Activated CD4-positive, alpha-beta T cell treated with anti-CD3 and anti-CD28 coated beads for 36 hours (primary cell): Measurements from ENCODE around the gene GSN. TPM values are rescaled to one million over a fixed set of nuclear protein-coding genes. Genes with fewer than 3 reads are reported as not detected.

Experiments
- ATAC-seq: fragments of 200-7000 bp; cut with Tn5 transposase; one replicate; pipeline ENCODE4 v1.10.0; 2021; ENCODE audit warnings: mild to moderate bottlenecking, moderate library complexity
- CTCF ChIA-PET: fragments of 350-600 bp; sonication (Branson Sonifier 250); formaldehyde crosslinking; loops from one replicate; lab custom pipeline; 2021; ENCODE audit warnings: antibody characterized with exemption; lab: Charles Lee
- POLR2A ChIA-PET: fragments of 350-600 bp; sonication (Branson Sonifier 250); formaldehyde crosslinking; loops from one replicate; lab custom pipeline; 2021; ENCODE audit warnings: antibody characterized with exemption, inconsistent platforms; lab: Charles Lee
- DNase-seq: peaks from one replicate; pipeline ENCODE4 v3.0.0-alpha.2; 2020
- H3K27ac Mint-ChIP-seq: one replicate; pipeline ENCODE4 v1.8.0; 2021; ENCODE audit warnings: mixed read lengths
- H3K27me3 Mint-ChIP-seq: one replicate; pipeline ENCODE4 v1.8.0; 2021; ENCODE audit warnings: mixed read lengths
- H3K36me3 Mint-ChIP-seq: one replicate; pipeline ENCODE4 v1.8.0; 2021; ENCODE audit warnings: low read depth, mixed read lengths
- H3K4me1 Mint-ChIP-seq: one replicate; pipeline ENCODE4 v1.8.0; 2021; ENCODE audit warnings: mixed read lengths
- H3K4me3 Mint-ChIP-seq: one replicate; pipeline ENCODE4 v1.8.0; 2021; ENCODE audit warnings: mild to moderate bottlenecking, moderate library complexity, mixed read lengths
- H3K9me3 Mint-ChIP-seq: one replicate; pipeline ENCODE4 v1.8.0; 2021; ENCODE audit warnings: low read depth, mixed read lengths
- intact Hi-C, 2 experiments: fragments of 100-400 bp; cut with DNase I in 1 of 2; cut with micrococcal nuclease in 1 of 2; formaldehyde crosslinking; loops; one replicate each; pipeline versions ENCODE4 v1.14.2 to v1.15.1; 2022 to 2024; cut with DNase I, micrococcal nuclease
- total RNA-seq, 2 experiments: library from RNA; stranded (reverse); gene quantifications; one replicate each; pipeline ENCODE4 v1.2.3, GENCODE V29; 2021

GSN gene
- total RNA-seq, 2 experiments from 2014 or later: 1.7 to 1.9 TPM

- Mint-ChIP-seq H3K36me3 (no peaks in the 10 kb centered on the region), H3K4me3 (no peak overlapping the region), H3K27ac (no peak overlapping the region), H3K4me1 (no peaks in the 10 kb centered on the region), H3K27me3 (no peaks in the 10 kb centered on the region), H3K9me3 (no peaks in the 10 kb centered on the region)
- DNase-seq (no peak), ATAC-seq (no peak)
- CTCF ChIA-PET: interaction anchor here (2.5 kb wide), 1 partner anchor 46 kb away, joined by 9 read pairs; no protein-coding TSS in a partner anchor
- POLR2A ChIA-PET: no interaction called here
- intact Hi-C loops: no loop called here
Observed at GRCh38 chr9:121232251-121232650, 35.7 kb upstream of the GSN start.

GRCh38 chr9:121233906-121234831, 33.8 kb upstream of the GSN start:
- Mint-ChIP-seq H3K4me1 (no peaks in the 10 kb centered on the region), H3K27ac (no peak overlapping the region), H3K9me3 (no peaks in the 10 kb centered on the region), H3K27me3 (no peaks in the 10 kb centered on the region), H3K4me3 (no peak overlapping the region), H3K36me3 (no peaks in the 10 kb centered on the region)
- DNase-seq (no peak), ATAC-seq (no peak)
- intact Hi-C loops: no loop called here
- ChIA-PET CTCF (interaction anchor here (0.7 to 2.3 kb wide), 2 partner anchors 10 to 21 kb away, joined by 4 to 8 read pairs; no protein-coding TSS in a partner anchor), POLR2A (no interaction called here)

- no peaks in the 10 kb centered on the region for H3K27me3 Mint-ChIP-seq
- H3K4me3 Mint-ChIP-seq: no peak overlapping the region
- H3K36me3 Mint-ChIP-seq: no peaks in the 10 kb centered on the region
- no peaks in the 10 kb centered on the region for H3K4me1 Mint-ChIP-seq
- intact Hi-C loops: no loop called here
- ChIA-PET POLR2A (no interaction called here), CTCF (interaction anchor here (2.3 kb wide), 1 partner anchor 21 kb away, joined by 8 read pairs; no protein-coding TSS in a partner anchor)
- DNase-seq (no peak), ATAC-seq (no peak)
- no peaks in the 10 kb centered on the region for H3K9me3 Mint-ChIP-seq
- no peak overlapping the region for H3K27ac Mint-ChIP-seq
Observed at GRCh38 chr9:121234832-121235161, 33.2 kb upstream of the GSN start.

- no peak overlapping the region for H3K4me3 Mint-ChIP-seq
- ATAC-seq (no peak), DNase-seq (no peak)
- H3K36me3 Mint-ChIP-seq: no peaks in the 10 kb centered on the region
- no peaks in the 10 kb centered on the region for H3K9me3 Mint-ChIP-seq
- intact Hi-C loops: no loop called here
- H3K27ac Mint-ChIP-seq: no peak overlapping the region
- POLR2A ChIA-PET: no interaction called here
- CTCF ChIA-PET: interaction anchor here (0.7 to 2.3 kb wide), 4 partner anchors 9 to 271 kb away, joined by 3 to 8 read pairs (median 6); no protein-coding TSS in a partner anchor
- no peaks in the 10 kb centered on the region for H3K4me1 Mint-ChIP-seq
- H3K27me3 Mint-ChIP-seq: no peaks in the 10 kb centered on the region
Observed at GRCh38 chr9:121235512-121235911, 32.5 kb upstream of the GSN start.

- Mint-ChIP-seq H3K4me3 (no peak overlapping the region), H3K36me3 (no peaks in the 10 kb centered on the region), H3K9me3 (no peaks in the 10 kb centered on the region), H3K27me3 (no peaks in the 10 kb centered on the region), H3K4me1 (no peaks in the 10 kb centered on the region), H3K27ac (no peak overlapping the region)
- ChIA-PET POLR2A (interaction anchor here (0.7 kb wide), 1 partner anchor 8 kb away, joined by 4 read pairs; no protein-coding TSS in a partner anchor), CTCF (interaction anchor here (1.3 to 1.5 kb wide), 3 partner anchors 8 to 82 kb away, joined by 3 to 7 read pairs (median 6); no protein-coding TSS in a partner anchor)
- ATAC-seq (no peak), DNase-seq (no peak)
- intact Hi-C loops: no loop called here
Observed at GRCh38 chr9:121237916-121238315, 30.0 kb upstream of the GSN start.

- Mint-ChIP-seq H3K9me3 (peaks cover 3% of the 10 kb centered on the region), H3K36me3 (no peaks in the 10 kb centered on the region), H3K4me1 (no peaks in the 10 kb centered on the region), H3K27ac (no peak overlapping the region), H3K27me3 (no peaks in the 10 kb centered on the region), H3K4me3 (no peak overlapping the region)
- ATAC-seq: no peak
- no peak for DNase-seq
- intact Hi-C loops: no loop called here
- POLR2A ChIA-PET: no interaction called here
- CTCF ChIA-PET: interaction anchor here (1.3 to 1.5 kb wide), 3 partner anchors 9 to 81 kb away, joined by 3 to 7 read pairs (median 6); no protein-coding TSS in a partner anchor
Observed at GRCh38 chr9:121239071-121239470, 28.9 kb upstream of the GSN start.

- Mint-ChIP-seq H3K27ac (no peak overlapping the region), H3K36me3 (no peaks in the 10 kb centered on the region), H3K4me1 (no peaks in the 10 kb centered on the region), H3K9me3 (peaks cover 3% of the 10 kb centered on the region), H3K4me3 (no peak overlapping the region), H3K27me3 (no peaks in the 10 kb centered on the region)
- ChIA-PET POLR2A (no interaction called here), CTCF (interaction anchor here (0.6 kb wide), 1 partner anchor 21 kb away, joined by 3 read pairs; no protein-coding TSS in a partner anchor)
- intact Hi-C loops: no loop called here
- no peak for DNase-seq
- no peak for ATAC-seq
Observed at GRCh38 chr9:121239851-121240250, 28.1 kb upstream of the GSN start.

GRCh38 chr9:121240472-121241135, 27.4 kb upstream of the GSN start:
- no peaks in the 10 kb centered on the region for H3K4me1 Mint-ChIP-seq
- no peak for DNase-seq
- H3K27ac Mint-ChIP-seq: no peak overlapping the region
- no peak for ATAC-seq
- no peak overlapping the region for H3K4me3 Mint-ChIP-seq
- intact Hi-C loops: no loop called here
- no peaks in the 10 kb centered on the region for H3K36me3 Mint-ChIP-seq
- peaks cover 3% of the 10 kb centered on the region for H3K9me3 Mint-ChIP-seq
- CTCF ChIA-PET: interaction anchor here (0.8 kb wide), 2 partner anchors 28 to 148 kb away, joined by 3 to 5 read pairs; no protein-coding TSS in a partner anchor
- POLR2A ChIA-PET: no interaction called here
- no peaks in the 10 kb centered on the region for H3K27me3 Mint-ChIP-seq

GRCh38 chr9:121242219-121242958, 25.6 kb upstream of the GSN start:
- DNase-seq (no peak), ATAC-seq (no peak)
- H3K27me3 Mint-ChIP-seq: no peaks in the 10 kb centered on the region
- H3K4me1 Mint-ChIP-seq: no peaks in the 10 kb centered on the region
- H3K27ac Mint-ChIP-seq: no peak overlapping the region
- no peaks in the 10 kb centered on the region for H3K36me3 Mint-ChIP-seq
- H3K4me3 Mint-ChIP-seq: no peak overlapping the region
- CTCF ChIA-PET: interaction anchor here (0.5 to 1.1 kb wide), 3 partner anchors 36 to 487 kb away, joined by 3 read pairs; no protein-coding TSS in a partner anchor
- peaks cover 3% of the 10 kb centered on the region for H3K9me3 Mint-ChIP-seq
- intact Hi-C loops: no loop called here
- POLR2A ChIA-PET: no interaction called here

- H3K4me3 Mint-ChIP-seq: no peak overlapping the region
- no peaks in the 10 kb centered on the region for H3K36me3 Mint-ChIP-seq
- no peak for ATAC-seq
- peaks cover 3% of the 10 kb centered on the region for H3K9me3 Mint-ChIP-seq
- ChIA-PET POLR2A (no interaction called here), CTCF (interaction anchor here (0.5 to 1.3 kb wide), 3 partner anchors 156 to 488 kb away, joined by 3 read pairs; no protein-coding TSS in a partner anchor)
- intact Hi-C loops: no loop called here
- no peak overlapping the region for H3K27ac Mint-ChIP-seq
- H3K27me3 Mint-ChIP-seq: no peaks in the 10 kb centered on the region
- no peak for DNase-seq
- H3K4me1 Mint-ChIP-seq: no peaks in the 10 kb centered on the region
Observed at GRCh38 chr9:121242959-121243346, 25.0 kb upstream of the GSN start.
